IMR-90 (cell line): ENCODE results near the gene ISM1. TPM values are rescaled to one million over a fixed set of nuclear protein-coding genes. Genes with fewer than 3 reads are reported as not detected.

Experiments
- ATAC-seq: fragments of 200-7000 bp; cut with Tn5 transposase; 2 replicates; pipeline ENCODE4 v1.9.1; 2020; ENCODE audit warnings: low read depth, mild to moderate bottlenecking, moderate library complexity
- BruUV-seq: library from RNA; stranded (reverse); fragments of 400-500 nt; replicated peaks from 2 replicates; lab custom pipeline; 2021; lab: Mats Ljungman, UMichigan
- CTCF ChIA-PET: fragments of 300-600 bp; formaldehyde crosslinking; extraction: SDS; loops from one replicate; lab custom pipeline; 2021; ENCODE audit warnings: antibody characterized with exemption; lab: Yijun Ruan, JAX
- POLR2A ChIA-PET: fragments of 300-600 bp; sonication (Branson Sonifier 250); formaldehyde crosslinking; loops from one replicate; lab custom pipeline; 2022; ENCODE audit warnings: antibody characterized with exemption; ENCODE audit not compliant: unreplicated experiment; lab: Charles Lee
- DNase-seq: peaks from one replicate; pipeline ENCODE4 v3.0.0; 2013
- H2AFZ ChIP-seq: replicated peaks from 2 replicates; pipeline ENCODE3; 2013; ENCODE audit warnings: low read length, mild to moderate bottlenecking; ENCODE audit not compliant: poor library complexity
- H2AK5ac ChIP-seq: 2 replicates; pipeline ENCODE4 v1.6.1; 2013; ENCODE audit warnings: low read depth, low read length, inconsistent platforms
- H2AK9ac ChIP-seq: replicated peaks from 2 replicates; pipeline ENCODE3; 2013; ENCODE audit warnings: mild to moderate bottlenecking, low read depth, low read length, moderate library complexity; ENCODE audit not compliant: poor library complexity
- H2BK120ac ChIP-seq: 2 replicates; pipeline ENCODE4 v1.6.1; 2013; ENCODE audit warnings: low read depth, low read length, inconsistent platforms
- H2BK15ac ChIP-seq: 3 replicates; pipeline ENCODE4 v1.6.1; 2013; ENCODE audit warnings: low read depth, low read length, inconsistent platforms
- H2BK20ac ChIP-seq: 2 replicates; pipeline ENCODE4 v1.6.1; 2013; ENCODE audit warnings: low read depth, mild to moderate bottlenecking, inconsistent platforms, low read length, moderate library complexity
- H2BK5ac ChIP-seq: 2 replicates; pipeline ENCODE4 v1.6.1; 2013; ENCODE audit warnings: mild to moderate bottlenecking, low read depth, low read length, inconsistent platforms; ENCODE audit not compliant: poor library complexity, severe bottlenecking
- H3K14ac ChIP-seq: replicated peaks from 2 replicates; pipeline ENCODE4 v1.6.1; 2013; ENCODE audit warnings: low read depth, low read length, inconsistent platforms
- H3K18ac ChIP-seq: 2 replicates; pipeline ENCODE4 v1.6.1; 2013; ENCODE audit warnings: low read depth, low read length, control low read depth
- H3K23ac ChIP-seq: 2 replicates; pipeline ENCODE4 v1.6.1; 2013; ENCODE audit warnings: low read depth, low read length, inconsistent platforms
- H3K27ac ChIP-seq: 2 replicates; pipeline ENCODE4 v1.5.1; 2013; ENCODE audit warnings: mild to moderate bottlenecking, control low read depth, low read length; ENCODE audit not compliant: insufficient read depth
- H3K27me3 ChIP-seq: 2 replicates; pipeline ENCODE4 v1.6.1; 2013; ENCODE audit warnings: low read length; ENCODE audit not compliant: control insufficient read depth, insufficient read depth
- H3K36me3 ChIP-seq: 2 replicates; pipeline ENCODE4 v1.6.1; 2013; ENCODE audit warnings: low read length, mixed read lengths; ENCODE audit not compliant: control insufficient read depth, insufficient read depth
- H3K4ac ChIP-seq: 2 replicates; pipeline ENCODE4 v1.6.1; 2013; ENCODE audit warnings: low read depth, low read length, inconsistent platforms
- H3K4me1 ChIP-seq: 2 replicates; pipeline ENCODE4 v1.6.1; 2013; ENCODE audit warnings: low read length, mixed read lengths; ENCODE audit not compliant: control insufficient read depth, insufficient read depth
- H3K4me2 ChIP-seq: 2 replicates; pipeline ENCODE4 v1.6.1; 2013; ENCODE audit warnings: low read depth, mild to moderate bottlenecking, control low read depth, low read length, moderate library complexity
- H3K4me3 ChIP-seq: 2 replicates; pipeline ENCODE4 v1.5.1; 2013; ENCODE audit warnings: low read depth, mild to moderate bottlenecking, control low read depth, low read length, moderate library complexity; ENCODE audit not compliant: insufficient read depth
- H3K56ac ChIP-seq: 2 replicates; pipeline ENCODE4 v1.6.1; 2013; ENCODE audit warnings: low read length, inconsistent platforms; ENCODE audit not compliant: insufficient read depth; ENCODE audit errors: extremely low read depth
- H3K79me1 ChIP-seq, 2 experiments: 2 replicates each; pipeline ENCODE4 v1.6.1; 2013; ENCODE audit warnings: low read length in 2 of 2, inconsistent platforms in 1 of 2, low read depth in 1 of 2
- H3K9ac ChIP-seq: 2 replicates; pipeline ENCODE4 v1.6.1; 2013; ENCODE audit warnings: low read depth, low read length, control low read depth
- H3K9me1 ChIP-seq: 2 replicates; pipeline ENCODE4 v1.6.1; 2013; ENCODE audit warnings: low read length, inconsistent platforms; ENCODE audit not compliant: insufficient read depth
- H3K9me3 ChIP-seq: 2 replicates; pipeline ENCODE4 v1.6.1; 2013; ENCODE audit warnings: low read length; ENCODE audit not compliant: control insufficient read depth, insufficient read depth
- H4K20me1 ChIP-seq: 2 replicates; pipeline ENCODE4 v1.6.1; 2013; ENCODE audit warnings: low read length, inconsistent platforms; ENCODE audit not compliant: insufficient read depth
- H4K5ac ChIP-seq: 2 replicates; pipeline ENCODE4 v1.6.1; 2013; ENCODE audit warnings: mild to moderate bottlenecking, low read depth, low read length, control low read depth
- H4K8ac ChIP-seq, 2 experiments: 2 replicates each; pipeline ENCODE4 v1.6.1; 2013; ENCODE audit warnings: low read depth in 2 of 2, low read length in 2 of 2, control low read depth in 1 of 2, inconsistent platforms in 1 of 2
- H4K91ac ChIP-seq: 2 replicates; pipeline ENCODE4 v1.6.1; 2013; ENCODE audit warnings: low read depth, low read length, inconsistent platforms; ENCODE audit not compliant: insufficient read depth
- ELK1 ChIP-seq: fragments of 150-350 bp; IDR thresholded peaks from 2 replicates; pipeline ENCODE4 v1.6.1; 2016; ENCODE audit warnings: low read depth, mild to moderate bottlenecking, low read length, moderate library complexity, borderline replicate concordance
- FOS ChIP-seq: fragments of 150-350 bp; IDR thresholded peaks from 2 replicates; pipeline ENCODE4 v1.6.1; 2016; ENCODE audit warnings: low read depth, low read length
- MAFK ChIP-seq: IDR thresholded peaks from 2 replicates; pipeline ENCODE4 v1.6.1; 2012; ENCODE audit warnings: low read depth, low read length, improper control_type of control experiment
- MAZ ChIP-seq: IDR thresholded peaks from 2 replicates; pipeline ENCODE4 v1.6.1; 2012; ENCODE audit warnings: low read depth, mild to moderate bottlenecking, low read length, improper control_type of control experiment, moderate library complexity, borderline replicate concordance
- MXI1 ChIP-seq: IDR thresholded peaks from 2 replicates; pipeline ENCODE4 v1.6.1; 2012; ENCODE audit warnings: low read depth, mild to moderate bottlenecking, low read length, moderate library complexity, borderline replicate concordance
- NFE2L2 ChIP-seq: fragments of 150-350 bp; IDR thresholded peaks from 2 replicates; pipeline ENCODE4 v1.6.1; 2016; ENCODE audit warnings: low read depth, mild to moderate bottlenecking, low read length
- POLR2A ChIP-seq: IDR thresholded peaks from 2 replicates; pipeline ENCODE4 v1.6.1; 2012; ENCODE audit warnings: mild to moderate bottlenecking, low read depth, low read length
- RAD21 ChIP-seq: IDR thresholded peaks from 2 replicates; pipeline ENCODE4 v1.6.1; 2012; ENCODE audit warnings: low read length, improper control_type of control experiment
- RCOR1 ChIP-seq: IDR thresholded peaks from 2 replicates; pipeline ENCODE4 v1.6.1; 2012; ENCODE audit warnings: mild to moderate bottlenecking, low read length, improper control_type of control experiment; ENCODE audit not compliant: insufficient replicate concordance
- RFX5 ChIP-seq: IDR thresholded peaks from 2 replicates; pipeline ENCODE4 v1.8.0; 2012; ENCODE audit warnings: low read depth, mild to moderate bottlenecking, low read length, moderate library complexity
- WGBS, 2 experiments: methylation state at CpG; one replicate each; pipeline versions ENCODE4 v1.1.5 to v1.1.7; 2013; ENCODE audit warnings: missing lambda C conversion rate in 2 of 2; ENCODE audit not compliant: insufficient read length in 1 of 2; ENCODE audit errors: extremely low coverage in 2 of 2; 5-methylcytosine and 5-hydroxymethylcytosine counted together
- dilution Hi-C: fragments of 300-500 bp; cut with HindIII; formaldehyde crosslinking; loops from one replicate; pipeline ENCODE4 v1.14.3; 2018; ENCODE audit warnings: low sequenced_read_pairs; ENCODE audit not compliant: unreplicated experiment
- in situ Hi-C: fragments of 300-500 bp; cut with MboI; formaldehyde crosslinking; loops from 3 replicates; pipeline ENCODE4 v1.14.3; 2019; ENCODE audit warnings: low sequenced_read_pairs, inconsistent platforms, mixed read lengths
- intact Hi-C: fragments of 100-400 bp; cut with micrococcal nuclease; formaldehyde crosslinking; loops from 2 replicates; pipeline ENCODE4 v1.10.0; 2022
- polyA plus RNA-seq, 3 experiments: library from polyadenylated mRNA; depleted of rRNA; stranded (reverse); fragments of >200 nt; gene quantifications; 2 replicates each; pipeline ENCODE4 v1.2.3, GENCODE V29; 2012; ENCODE audit warnings: low replicate concordance in 1 of 3
- total RNA-seq: library from RNA; depleted of rRNA; stranded (reverse); fragments of >200 nt; gene quantifications from 2 replicates; pipeline ENCODE4 v1.2.3, GENCODE V29; 2012
- TF ChIP-seq, protein P1 (sequence below): fragments of 150-350 bp; IDR thresholded peaks from 2 replicates; pipeline ENCODE4 v1.6.1; 2017; ENCODE audit warnings: mild to moderate bottlenecking, antibody characterized with exemption, low read length, low read depth
- TF ChIP-seq, protein P2 (sequence below): conservative IDR thresholded peaks from 2 replicates; pipeline ENCODE4 v1.5.1; 2012; ENCODE audit warnings: mild to moderate bottlenecking, low read depth, low read length, improper control_type of control experiment

ISM1 gene
- total and polyA plus RNA-seq, 2 of the 4 experiments (the other 2 are of a cell fraction): not detected

- Histone ChIP-seq H3K23ac (no peak overlapping the region), H2AK5ac (no peak overlapping the region), H4K20me1 (no peaks in the 10 kb centered on the region), H3K14ac (no peak overlapping the region), H3K4ac (no peak overlapping the region), H2BK5ac (no peak overlapping the region), H3K4me1 (no peaks in the 10 kb centered on the region), H2AK9ac (no peak overlapping the region), H3K9me1 (no peaks in the 10 kb centered on the region), H2BK20ac (no peak overlapping the region), H3K36me3 (no peaks in the 10 kb centered on the region), H4K8ac (no peak overlapping the region), H3K9ac (no peak overlapping the region), H3K79me1 (no peaks in the 10 kb centered on the region), H3K27ac (no peak overlapping the region), H4K5ac (no peak overlapping the region), H2BK15ac (no peak overlapping the region), H3K4me3 (no peak overlapping the region), H3K27me3 (no peaks in the 10 kb centered on the region; the same call in 1 of the 2 replicates), H3K18ac (no peak overlapping the region), H3K9me3 (no peaks in the 10 kb centered on the region), H2AFZ (no peak overlapping the region), H3K4me2 (no peak overlapping the region), H4K91ac (no peak overlapping the region), H3K56ac (no peak overlapping the region), H2BK120ac (no peak overlapping the region)
- in situ Hi-C loops: no loop called here
- dilution Hi-C loops: no loop called here
- 30% methylated on average over 2 of the region's 6 CpGs; no CpG with 5 or more reads in 1 of the 2 experiments for WGBS, 2 experiments
- ATAC-seq (no peak), DNase-seq (no peak)
- ChIA-PET CTCF (interaction anchor here (0.5 to 0.7 kb wide), 2 partner anchors 17 to 1127 kb away, joined by 3 read pairs; no protein-coding TSS in a partner anchor), POLR2A (no interaction called here)
- no TSS peak for BruUV-seq
- intact Hi-C loops: no loop called here
- TF ChIP-seq RCOR1: no peak
- TF ChIP-seq, protein P1, sequence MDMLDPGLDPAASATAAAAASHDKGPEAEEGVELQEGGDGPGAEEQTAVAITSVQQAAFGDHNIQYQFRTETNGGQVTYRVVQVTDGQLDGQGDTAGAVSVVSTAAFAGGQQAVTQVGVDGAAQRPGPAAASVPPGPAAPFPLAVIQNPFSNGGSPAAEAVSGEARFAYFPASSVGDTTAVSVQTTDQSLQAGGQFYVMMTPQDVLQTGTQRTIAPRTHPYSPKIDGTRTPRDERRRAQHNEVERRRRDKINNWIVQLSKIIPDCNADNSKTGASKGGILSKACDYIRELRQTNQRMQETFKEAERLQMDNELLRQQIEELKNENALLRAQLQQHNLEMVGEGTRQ: no peak
- TF ChIP-seq, protein P2, sequence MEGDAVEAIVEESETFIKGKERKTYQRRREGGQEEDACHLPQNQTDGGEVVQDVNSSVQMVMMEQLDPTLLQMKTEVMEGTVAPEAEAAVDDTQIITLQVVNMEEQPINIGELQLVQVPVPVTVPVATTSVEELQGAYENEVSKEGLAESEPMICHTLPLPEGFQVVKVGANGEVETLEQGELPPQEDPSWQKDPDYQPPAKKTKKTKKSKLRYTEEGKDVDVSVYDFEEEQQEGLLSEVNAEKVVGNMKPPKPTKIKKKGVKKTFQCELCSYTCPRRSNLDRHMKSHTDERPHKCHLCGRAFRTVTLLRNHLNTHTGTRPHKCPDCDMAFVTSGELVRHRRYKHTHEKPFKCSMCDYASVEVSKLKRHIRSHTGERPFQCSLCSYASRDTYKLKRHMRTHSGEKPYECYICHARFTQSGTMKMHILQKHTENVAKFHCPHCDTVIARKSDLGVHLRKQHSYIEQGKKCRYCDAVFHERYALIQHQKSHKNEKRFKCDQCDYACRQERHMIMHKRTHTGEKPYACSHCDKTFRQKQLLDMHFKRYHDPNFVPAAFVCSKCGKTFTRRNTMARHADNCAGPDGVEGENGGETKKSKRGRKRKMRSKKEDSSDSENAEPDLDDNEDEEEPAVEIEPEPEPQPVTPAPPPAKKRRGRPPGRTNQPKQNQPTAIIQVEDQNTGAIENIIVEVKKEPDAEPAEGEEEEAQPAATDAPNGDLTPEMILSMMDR: no peak
- TF ChIP-seq ELK1: no peak
- TF ChIP-seq NFE2L2: no peak
- no peak for TF ChIP-seq POLR2A
- TF ChIP-seq FOS: no peak
- no peak for TF ChIP-seq MAZ
- TF ChIP-seq RAD21: no peak
- TF ChIP-seq RFX5: no peak
- no peak for TF ChIP-seq MXI1
- no peak for TF ChIP-seq MAFK
These were observed 56.0 kb downstream of the ISM1 start for GRCh38 chr20:13276945-13277541.
